Stimulated activated CD8-positive, alpha-beta memory T cell treated with anti-CD3 and anti-CD28 coated beads, Interleukin-15, amount 100 ng/mL, for 1 hour (primary cell): ENCODE data around the gene EVA1A.
"Not testable (repeated sequence)": the region's sequence is repeated elsewhere in the genome, so short reads cannot be mapped to it uniquely, and the experiment has no call there.

Source experiments
- DNase-seq: peaks from one replicate; pipeline ENCODE4 v3.0.0-alpha.2; 2020; ENCODE audit warnings: low read depth

EVA1A gene

DNA sequence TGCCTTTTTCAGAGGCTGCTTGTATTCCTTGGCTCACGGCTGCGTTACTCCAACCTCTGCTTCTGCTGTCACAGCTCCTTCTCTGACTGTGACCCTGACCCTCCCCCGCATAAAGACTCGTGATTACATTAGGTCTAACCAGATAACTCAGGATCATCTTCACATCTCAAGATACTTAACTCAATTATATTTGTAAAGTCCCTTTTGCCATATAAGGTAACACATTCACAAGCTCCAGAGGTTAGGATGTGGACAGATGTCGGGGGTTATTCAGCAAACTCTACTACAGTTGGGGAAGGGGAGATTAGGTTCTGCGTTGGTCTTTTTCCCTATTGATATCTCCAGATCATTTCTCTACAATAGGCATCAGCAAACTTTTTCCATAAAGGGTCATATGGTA is 76.9 kb downstream of the EVA1A start:
- DNase-seq: no peak

DNA sequence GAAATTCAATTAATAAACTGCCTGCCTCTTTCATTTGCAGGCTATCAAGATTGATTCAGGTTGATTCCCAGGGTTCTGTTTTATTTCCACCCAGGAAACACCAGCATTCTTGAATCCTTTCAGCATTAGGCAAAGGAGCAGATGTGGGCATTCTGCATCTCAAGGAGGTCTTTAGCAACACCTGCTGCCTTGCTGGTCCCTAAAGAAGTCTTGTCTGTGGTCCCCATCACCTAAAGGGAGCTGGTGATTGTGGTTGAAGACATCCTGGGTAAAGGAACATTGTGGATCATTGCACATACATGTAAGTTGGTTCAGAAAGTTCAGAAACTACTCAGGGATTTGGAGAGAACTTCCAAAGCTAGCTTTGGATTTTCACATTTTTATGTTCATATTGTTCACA is 78.3 kb downstream of the EVA1A start:
- DNase-seq: no peak

DNA sequence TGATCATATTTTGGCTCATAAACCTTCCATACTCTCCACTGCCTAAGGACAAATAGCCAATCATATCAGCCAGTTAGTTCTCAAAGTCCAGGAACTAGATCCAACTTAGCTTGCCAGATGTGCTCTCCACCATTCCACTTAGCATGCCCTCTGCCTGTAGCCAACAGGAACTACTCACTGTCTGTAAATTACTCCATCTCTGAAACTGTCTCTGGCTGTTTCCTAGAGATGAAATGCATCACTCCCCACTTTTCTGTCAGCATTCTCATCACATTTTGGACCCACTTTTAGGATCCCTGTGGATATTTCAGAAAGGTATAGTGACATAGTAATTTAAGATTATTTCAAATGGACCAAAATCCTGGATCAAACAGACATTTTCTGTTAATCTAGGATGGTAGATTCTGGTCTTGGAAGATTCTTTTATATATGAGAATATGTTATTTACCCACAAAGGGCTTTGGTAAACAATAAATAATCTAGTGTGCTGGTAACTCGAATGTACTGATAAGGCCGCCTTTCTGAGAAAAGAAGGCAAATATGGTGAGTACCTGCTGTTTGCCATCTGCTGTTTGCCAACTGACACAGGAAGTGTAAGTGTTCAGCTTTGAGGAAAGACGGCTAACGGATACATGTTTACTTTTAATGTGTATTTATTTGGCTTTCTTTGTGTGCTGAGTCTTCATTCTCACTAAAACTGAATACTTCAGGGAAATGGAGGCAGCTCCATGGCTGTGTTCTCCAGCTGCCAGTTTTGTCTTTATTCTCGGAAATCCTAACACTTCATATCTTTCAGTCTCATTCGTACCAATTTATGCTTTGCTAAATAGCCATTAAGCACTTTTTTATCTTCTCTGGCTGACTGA is 79.5 kb downstream of the EVA1A start:
- DNase-seq: no peak

DNA sequence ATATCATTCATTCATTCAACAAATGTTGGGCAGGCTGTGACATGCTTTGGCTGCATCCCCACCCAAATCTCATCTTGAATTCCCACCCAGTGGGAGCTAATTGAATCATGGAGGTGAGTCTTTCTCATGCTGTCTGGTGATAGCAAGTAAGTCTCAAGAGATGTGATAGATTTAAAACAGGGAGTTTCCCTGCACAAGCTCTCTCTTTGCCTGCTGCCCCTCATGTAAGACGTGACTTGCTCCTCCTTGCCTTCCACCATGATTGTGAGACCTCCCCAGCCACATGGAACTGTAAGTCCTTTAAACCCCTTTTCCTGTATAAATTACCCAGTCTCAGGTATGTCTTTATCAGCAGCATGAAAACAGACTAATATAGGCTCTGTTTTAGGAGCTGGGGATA is 83.0 kb downstream of the EVA1A start:
- not testable (repeated sequence) for DNase-seq

DNA sequence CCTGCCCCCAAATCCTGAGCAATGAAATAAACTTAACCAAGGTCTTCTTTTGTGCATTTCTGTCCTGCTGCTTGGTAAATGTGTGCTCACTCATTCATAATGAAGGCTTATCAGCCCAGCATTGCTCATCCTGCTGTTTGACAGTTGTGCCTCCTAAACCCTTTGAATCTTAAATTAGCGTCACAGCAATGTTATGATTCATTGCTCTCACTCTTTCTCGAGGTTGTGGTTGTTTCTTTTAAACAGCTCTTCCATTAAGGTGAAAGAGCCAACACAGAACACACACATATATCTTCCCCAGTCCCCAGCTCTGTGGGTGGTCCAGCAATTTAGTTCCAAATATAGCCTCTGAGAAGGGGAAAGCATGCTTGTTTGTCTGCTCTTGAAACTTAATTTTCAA is 84.0 kb downstream of the EVA1A start:
- DNase-seq: no peak

DNA sequence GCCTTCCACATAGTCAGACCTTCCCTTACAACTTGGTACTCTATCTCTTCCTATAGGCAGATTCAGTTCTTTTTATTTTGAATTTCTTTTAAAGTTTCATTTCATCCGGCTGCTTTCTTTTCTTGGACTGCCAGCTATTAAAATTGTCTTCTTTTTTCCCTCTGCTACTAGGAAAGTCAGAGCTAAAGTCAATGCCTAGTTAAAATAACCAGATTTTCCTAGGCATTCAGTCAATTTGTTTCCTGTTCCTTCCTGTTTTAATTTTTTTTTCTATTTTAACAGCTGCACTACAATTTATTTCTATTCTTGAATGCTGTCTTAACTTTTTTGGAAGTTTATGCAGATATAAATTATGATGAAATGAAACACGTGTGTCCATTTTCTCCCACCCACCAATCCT is 84.8 kb downstream of the EVA1A start:
- no peak for DNase-seq

DNA sequence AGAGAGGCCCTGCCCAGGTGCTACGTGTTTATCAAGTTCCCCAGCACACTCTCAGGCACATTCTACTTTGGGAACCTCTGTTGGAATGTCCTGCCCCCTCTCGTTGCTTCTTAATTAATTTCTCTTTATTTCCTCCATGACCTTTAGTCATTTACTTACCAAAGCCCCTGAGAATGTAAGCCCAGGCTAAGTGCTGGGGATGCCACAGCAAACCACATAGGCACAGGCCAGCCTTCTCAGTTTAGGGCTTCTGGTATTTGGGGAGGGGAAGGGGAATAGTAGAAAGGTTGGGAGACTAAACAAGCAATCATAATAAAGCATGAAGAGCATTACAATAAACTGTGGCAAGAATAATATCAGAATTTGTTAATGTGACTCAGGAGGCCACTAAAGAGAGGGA is 85.7 kb downstream of the EVA1A start:
- no peak for DNase-seq

DNA sequence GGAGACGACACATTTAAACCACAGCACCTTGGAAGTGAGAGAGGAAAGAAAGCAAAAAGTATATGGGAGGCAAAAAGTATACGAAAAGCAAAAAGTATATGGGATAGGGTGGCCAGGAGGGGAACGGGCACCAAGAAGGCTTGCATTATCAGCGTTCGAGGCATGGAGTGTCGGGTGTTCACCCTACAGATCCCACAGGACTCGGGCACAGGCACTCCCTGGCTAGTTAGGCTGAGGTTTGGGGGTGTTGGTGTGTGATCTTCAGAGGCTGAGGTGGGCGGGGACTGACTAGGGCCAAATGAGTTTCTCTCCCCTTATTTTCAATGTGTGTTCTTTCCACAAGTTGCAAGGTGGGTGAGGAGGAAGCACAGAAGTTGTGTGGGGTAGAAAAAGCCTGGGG is 86.6 kb downstream of the EVA1A start:
- no peak for DNase-seq

DNA sequence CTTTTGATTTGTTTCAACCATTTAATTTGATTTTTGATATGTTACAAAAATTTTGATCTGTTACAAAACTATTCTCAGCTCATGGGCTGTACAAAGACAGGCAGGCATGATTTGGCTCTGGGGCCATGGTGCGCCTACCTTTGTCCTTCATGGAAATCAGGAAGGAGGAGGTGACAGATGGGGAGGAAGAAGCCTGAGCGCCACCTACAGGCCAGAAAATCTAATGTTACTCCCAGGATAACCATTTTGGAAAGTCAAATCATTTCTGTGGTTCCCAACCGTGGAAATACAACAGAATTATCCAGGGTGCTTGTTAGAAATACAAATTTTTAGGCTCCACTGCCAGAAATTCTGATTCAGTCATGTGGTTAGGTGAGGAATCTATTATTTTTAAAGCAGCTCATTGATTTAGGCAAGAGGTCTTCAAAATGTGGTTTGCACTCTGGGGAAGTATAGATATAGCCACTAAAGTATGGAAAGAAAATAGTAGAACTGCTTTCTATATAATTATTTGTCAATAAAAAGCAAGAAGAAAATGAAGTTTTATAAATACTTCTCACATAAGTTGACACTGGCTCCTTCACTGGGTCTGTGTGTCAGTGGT is 93.9 kb downstream of the EVA1A start:
- no peak for DNase-seq

DNA sequence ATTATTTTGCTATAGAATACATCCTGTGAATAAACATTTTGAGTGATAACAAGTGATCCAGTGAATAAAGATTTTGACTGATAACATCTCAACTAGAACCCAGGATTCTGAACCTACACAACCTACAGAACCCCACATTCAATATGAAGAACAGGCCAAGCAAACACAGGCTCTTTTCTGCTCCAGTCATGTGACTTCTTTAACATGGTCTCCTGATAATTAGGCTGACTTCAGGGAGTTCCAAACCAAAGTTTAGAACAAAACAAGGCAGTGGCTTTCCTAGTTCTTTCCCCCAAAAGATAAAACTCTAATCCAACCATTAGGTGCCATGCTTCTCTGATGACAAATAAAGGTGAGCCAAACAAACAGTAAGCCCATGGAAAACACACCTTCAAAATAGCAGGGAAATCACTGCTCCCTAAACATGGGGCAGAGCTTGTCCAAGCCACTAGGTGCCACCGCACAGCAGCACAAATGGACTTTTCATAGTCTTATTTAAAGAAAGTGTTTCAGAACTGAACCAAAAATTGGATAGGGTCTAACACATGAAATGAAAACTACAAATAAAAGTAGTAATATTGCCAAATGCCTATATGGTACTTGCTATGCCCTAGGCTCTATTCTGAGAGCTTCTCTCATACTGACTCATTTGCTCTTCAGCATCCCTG is 95.3 kb downstream of the EVA1A start:
- no peak for DNase-seq

DNA sequence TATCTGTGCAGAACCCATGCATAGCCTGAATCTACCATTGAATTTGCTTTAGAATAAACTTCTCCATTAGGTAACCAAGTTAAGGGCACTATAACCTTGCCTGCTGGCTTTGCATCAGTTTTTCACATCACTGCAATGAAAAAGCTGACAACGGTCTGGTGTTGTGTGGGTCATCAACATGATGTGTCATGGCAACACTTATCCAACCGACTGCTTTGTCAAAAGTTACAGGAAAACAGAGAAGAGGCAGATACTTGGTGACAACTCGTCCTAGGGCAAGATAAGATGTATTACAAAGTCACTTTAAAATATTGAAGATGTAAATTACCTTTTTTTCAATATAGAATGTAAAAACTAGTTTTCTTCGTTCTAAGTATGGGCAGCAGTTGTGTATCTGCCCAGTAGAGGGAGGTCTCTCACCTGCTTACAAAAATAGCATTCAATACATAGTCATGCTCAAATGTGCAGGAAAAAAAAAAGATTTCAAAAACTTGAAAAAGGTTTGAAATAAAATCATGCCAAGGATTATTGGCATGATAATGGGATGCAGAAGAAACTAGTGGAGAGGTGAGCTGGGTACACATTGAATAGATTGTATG is 96.3 kb downstream of the EVA1A start:
- DNase-seq: no peak

DNA sequence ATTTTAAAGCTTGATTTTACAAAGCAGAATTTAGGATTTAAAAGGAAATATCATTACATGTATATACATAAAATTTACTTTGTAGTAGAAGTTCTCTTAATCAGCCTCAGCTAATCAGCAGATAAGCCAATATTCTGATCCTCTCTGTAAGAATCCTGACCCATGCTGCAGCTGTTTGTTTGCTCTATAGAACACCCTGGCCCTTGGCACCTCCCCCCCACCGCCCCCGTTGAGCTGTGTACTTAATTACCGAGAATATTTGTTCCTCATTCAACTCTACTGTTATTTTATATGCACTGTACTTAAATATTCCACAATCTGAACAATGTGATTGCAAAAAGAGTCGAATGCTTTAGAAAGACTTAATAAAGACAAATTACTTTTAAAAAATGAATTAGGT is 98.0 kb downstream of the EVA1A start:
- DNase-seq: no peak

DNA sequence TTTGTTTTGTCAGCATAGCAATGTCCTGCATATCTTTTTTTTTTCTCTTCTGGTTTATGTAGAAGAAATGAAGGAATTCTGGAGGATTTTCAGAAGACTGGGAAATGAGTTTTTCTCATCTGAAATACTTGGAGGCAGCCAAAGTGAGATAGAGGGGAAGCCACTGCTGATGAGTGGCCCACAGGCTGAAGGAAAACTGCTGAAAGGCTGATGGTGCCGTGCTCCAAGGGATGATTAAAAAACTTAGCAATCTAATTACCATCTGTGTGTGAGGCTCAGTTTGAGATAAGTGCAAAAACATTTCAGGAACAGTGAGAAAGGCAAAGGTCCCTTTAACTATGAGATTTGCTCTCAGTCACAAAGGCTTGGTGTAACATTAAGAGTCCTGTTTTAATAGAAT is 98.5 kb downstream of the EVA1A start:
- no peak for DNase-seq

DNA sequence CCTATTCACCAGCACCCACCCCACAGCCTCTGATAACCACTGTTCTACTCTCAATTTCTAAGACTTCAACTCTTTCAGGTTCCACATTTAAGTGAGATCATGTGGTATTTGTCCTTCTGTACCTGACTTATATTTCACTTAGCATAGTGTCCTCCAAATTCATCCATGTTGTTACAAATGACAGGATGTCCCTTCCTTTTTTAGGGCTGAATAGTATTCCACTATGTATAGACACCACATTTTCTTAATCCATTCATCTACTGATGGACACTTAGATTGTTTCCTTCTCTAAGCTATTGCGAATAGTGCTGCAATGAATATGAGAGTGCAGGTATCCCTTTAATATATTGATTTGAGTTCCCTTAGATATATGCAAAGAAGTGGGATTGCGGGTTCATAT is 100.1 kb downstream of the EVA1A start:
- DNase-seq: no peak

DNA sequence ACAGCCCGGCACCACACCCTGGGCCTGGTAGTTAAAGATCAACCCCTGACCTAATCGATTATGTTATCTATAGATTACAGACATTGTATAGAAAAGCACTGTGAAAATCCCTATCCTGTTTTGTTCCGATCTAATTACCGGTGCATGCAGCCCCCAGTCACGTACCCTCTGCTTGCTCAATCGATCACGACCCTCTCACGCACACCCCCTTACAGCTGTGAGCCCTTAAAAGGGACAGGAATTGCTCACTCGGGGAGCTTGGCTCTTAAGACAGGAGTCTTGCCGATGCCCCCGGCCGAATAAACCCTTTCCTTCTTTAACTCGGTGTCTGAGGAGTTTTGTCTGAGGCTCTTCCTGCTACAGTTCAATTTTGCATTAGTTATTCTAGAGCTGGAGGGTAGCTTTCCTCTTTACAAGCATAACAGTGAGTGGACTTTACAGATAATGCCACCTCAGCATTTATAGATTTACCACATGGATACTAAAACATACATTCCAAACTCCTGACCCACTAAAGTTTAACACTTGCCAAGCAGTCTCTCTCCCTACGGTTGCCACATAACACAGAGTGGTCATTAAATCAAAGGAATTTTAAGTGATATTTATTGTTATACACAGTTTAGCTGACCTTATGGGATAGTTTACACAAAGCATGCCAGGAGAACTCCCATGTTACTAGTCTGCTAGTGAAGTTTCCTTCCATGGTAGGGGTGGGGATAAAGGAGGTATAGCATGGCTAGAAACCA is 101.0 kb downstream of the EVA1A start:
- DNase-seq: no peak

DNA sequence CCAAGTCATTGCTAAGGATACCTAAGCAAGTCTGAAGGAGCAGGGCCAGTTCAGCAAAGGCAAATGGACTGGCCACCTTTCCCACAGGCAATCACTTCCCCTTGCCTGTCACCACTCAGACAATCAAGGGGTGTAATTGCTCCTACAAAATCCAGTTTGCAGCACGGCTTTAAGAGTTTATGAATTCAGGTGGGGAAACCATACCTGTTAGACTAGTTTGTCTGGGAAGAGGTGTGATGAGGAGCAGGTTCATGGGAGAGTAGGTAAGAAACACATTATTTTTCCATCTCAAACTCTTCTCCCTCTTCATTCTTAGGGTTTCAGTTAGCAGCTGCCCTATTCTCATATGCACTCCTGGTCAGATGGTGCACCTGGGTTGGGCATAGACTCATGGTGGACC is 102.5 kb downstream of the EVA1A start:
- no peak for DNase-seq

DNA sequence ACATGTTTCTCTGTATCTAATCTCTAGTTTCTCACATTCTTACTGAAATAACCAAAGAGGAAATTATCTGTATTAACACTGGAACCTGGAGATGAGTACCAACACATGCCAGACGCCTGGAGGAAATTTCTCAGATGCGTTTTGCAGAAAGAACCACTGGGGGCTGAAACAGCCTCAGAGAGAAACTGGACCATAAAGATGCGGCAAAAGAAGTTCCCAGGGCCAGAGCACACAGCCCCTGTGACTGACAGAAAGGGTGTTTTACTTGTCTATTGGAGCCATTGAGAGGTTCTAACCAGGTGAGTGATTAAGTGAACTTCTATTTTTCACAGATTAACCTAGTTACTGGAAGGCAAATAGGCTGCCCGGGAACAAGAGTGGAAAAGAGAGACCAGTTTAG is 103.9 kb downstream of the EVA1A start:
- DNase-seq: no peak

DNA sequence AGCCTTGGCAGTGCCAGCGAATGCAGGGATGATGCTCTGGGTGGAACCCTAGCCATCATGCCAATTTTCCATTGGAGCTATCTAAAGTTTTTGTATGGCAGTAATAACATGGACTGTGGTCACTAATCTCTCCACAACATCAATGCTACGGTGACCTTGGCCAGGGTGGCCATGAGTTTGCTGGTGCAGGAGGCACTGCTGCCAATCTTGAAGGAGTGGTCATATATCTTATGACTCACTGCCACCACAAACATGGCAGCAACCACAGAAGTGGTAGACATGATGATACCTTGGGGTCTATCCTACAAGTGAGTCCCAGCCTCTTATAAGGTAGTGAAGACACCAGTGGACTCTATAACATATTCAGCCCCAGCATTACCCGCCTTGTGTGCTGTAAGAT is 104.6 kb downstream of the EVA1A start:
- DNase-seq: no peak

DNA sequence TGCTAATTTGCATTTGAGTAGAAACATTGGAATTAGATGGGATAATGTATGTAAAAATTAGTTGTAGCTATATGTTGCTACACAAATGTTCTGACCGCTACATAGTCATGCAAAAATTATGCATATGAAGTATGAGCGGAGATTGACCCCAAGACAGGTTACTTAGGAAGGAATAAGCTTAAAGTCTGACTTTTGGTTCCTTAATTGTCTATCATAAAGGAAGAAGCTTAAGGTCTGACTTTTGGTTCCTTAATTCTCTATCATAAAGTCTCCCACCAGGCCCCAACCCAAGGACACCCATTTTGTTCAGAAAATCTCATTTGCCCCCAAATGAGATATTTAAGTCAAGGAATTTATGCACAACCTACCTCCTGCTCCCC is 106.5 kb downstream of the EVA1A start:
- no peak for DNase-seq

DNA sequence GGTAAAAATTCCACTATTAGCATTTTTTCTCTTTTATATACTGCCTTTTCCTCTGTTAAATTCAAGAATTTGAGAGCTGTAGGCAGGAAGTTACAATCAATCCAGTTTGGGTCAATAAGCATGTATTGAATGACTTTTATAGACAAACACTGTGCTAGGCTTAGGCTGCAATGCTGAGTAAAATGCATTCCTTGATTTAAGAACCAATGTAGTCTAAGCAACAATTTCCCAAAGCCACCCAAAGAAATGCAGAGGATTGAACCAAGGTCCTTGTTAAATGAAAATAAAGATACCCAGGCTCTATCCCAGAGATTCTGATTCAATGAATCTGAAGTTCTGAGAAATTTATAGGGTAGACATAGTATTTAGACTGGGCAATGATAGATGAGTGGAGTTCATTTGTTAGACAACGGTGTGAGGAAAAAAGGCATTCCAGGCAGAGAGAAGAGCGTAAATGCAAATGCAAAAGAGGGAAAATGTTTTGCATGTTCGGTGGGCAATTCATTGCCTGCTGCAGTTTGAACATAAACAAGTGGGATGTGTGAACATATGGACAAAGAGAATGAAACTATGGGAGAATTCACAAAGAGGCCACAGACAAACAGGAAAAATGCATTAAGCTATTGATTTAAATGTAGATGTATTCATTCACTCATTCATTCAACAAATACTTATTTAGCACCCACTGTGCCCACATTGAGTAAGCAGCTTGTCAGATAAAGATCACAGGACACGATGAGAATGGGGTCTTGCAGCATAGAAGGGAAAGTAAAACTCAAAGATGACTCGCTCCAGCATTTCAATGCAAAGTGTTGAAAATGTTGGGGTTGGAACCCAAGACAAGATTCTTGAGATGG is 107.1 kb downstream of the EVA1A start:
- DNase-seq: no peak

DNA sequence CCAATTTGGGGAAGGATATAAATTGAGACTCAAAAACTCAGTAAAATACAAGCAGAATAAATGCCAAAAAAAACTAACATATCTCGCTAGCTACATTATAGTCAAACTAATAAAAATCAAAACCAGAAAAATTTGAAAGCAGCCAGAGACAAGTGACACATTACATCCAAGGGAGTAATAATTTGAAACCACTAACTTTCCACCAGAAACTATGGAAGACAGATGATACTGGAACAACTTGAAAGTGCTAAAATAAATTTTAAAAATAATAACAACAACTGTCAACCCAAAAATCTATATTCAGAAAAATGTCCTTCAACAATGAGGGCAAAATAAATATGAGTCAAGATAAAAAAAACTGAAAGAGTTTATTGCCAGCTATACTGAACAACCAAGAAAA is 110.7 kb downstream of the EVA1A start:
- DNase-seq: no peak
